ENCODE measurements around the gene TMA7B. TPM values are rescaled to one million over a fixed set of nuclear protein-coding genes. Genes with fewer than 3 reads are reported as not detected.

The TMA7B gene
- polyA plus RNA-seq, 1 of the 3 experiments (the other 2 are of a cell fraction): not detected

- no peaks in the 10 kb centered on the region for H3K27me3 ChIP-seq (ENCODE audit: insufficient read depth)
- peaks cover 0 to 4% of the 10 kb centered on the region in 2 experiments; a peak in 1 of 4 replicates for H3K4me1 ChIP-seq (ENCODE audit: control insufficient read depth in 1 of 2, insufficient read depth in 2 of 2, low read depth in 1 of 2, low read length in 1 of 2)
- ChIA-PET CTCF (no interaction called here), POLR2A (no interaction called here)
- H3F3A ChIP-seq (replicated peaks; ENCODE audit: insufficient read depth): no peaks in the 10 kb centered on the region
- H4K20me1 ChIP-seq (ENCODE audit: insufficient read depth): no peaks in the 10 kb centered on the region
- no peaks in the 10 kb centered on the region for H3K9me2 ChIP-seq
- H3K4me3 ChIP-seq (ENCODE audit: low read depth in 2 of 2, low read length in 1 of 2): no peak overlapping the region
- H3K9ac ChIP-seq: no peak overlapping the region
- H3K79me2 ChIP-seq (ENCODE audit: insufficient read depth): no peaks in the 10 kb centered on the region
- H3K4me2 ChIP-seq: no peak overlapping the region
- H3K27ac ChIP-seq (ENCODE audit: low read depth in 2 of 2, low read length in 1 of 2): no peak overlapping the region
- no peak overlapping the region for H2AFZ ChIP-seq (ENCODE audit: low read depth)
- TF ChIP-seq ELF1 (IDR thresholded peaks at IDR 0.05) (no peak), MXI1 (IDR thresholded peaks at IDR 0.05; ENCODE audit: low read depth, low read length) (no peak)
- DNase-seq: no peak
- H3K36me3 ChIP-seq (replicated peaks in 1 of 2; ENCODE audit: control insufficient read depth in 1 of 2, insufficient read depth in 2 of 2, low read length in 1 of 2): no peaks in the 10 kb centered on the region
- H3K9me3 ChIP-seq: no peaks in the 10 kb centered on the region
- 67% methylated on average over 5 of the region's 5 CpGs for WGBS (ENCODE audit: low lambda C conversion rate)
These were observed 36.5 kb upstream of the TMA7B start for GRCh38 chr22:39923696-39924095.

- POLR2A ChIA-PET: no interaction called here
- DNase-seq: no peak
- H3K79me2 ChIP-seq (ENCODE audit: insufficient read depth): no peaks in the 10 kb centered on the region
These were observed 35.9 kb upstream of the TMA7B start for GRCh38 chr22:39924286-39924685.

More at GRCh38 chr22:39924286-39924685, 35.9 kb upstream of the TMA7B start:
- Histone ChIP-seq H4K20me1 (ENCODE audit: insufficient read depth) (no peaks in the 10 kb centered on the region), H3K27me3 (ENCODE audit: insufficient read depth) (no peaks in the 10 kb centered on the region), H3K9me2 (no peaks in the 10 kb centered on the region), H3K9ac (no peak overlapping the region), H3F3A (replicated peaks; ENCODE audit: insufficient read depth) (no peaks in the 10 kb centered on the region), H3K4me2 (no peak overlapping the region), H3K27ac (ENCODE audit: low read depth in 2 of 2, low read length in 1 of 2) (no peak overlapping the region), H2AFZ (ENCODE audit: low read depth) (no peak overlapping the region), H3K36me3 (replicated peaks in 1 of 2; ENCODE audit: control insufficient read depth in 1 of 2, insufficient read depth in 2 of 2, low read length in 1 of 2) (no peaks in the 10 kb centered on the region), H3K4me1 (ENCODE audit: control insufficient read depth in 1 of 2, insufficient read depth in 2 of 2, low read depth in 1 of 2, low read length in 1 of 2) (peaks cover 0 to 4% of the 10 kb centered on the region in 2 experiments; a peak in 1 of 4 replicates), H3K4me3 (ENCODE audit: low read depth in 2 of 2, low read length in 1 of 2) (no peak overlapping the region), H3K9me3 (no peaks in the 10 kb centered on the region)
- WGBS (ENCODE audit: low lambda C conversion rate): 82% methylated on average over 12 of the region's 18 CpGs
- CTCF ChIA-PET: no interaction called here
- TF ChIP-seq ELF1 (IDR thresholded peaks at IDR 0.05) (no peak), REST (IDR thresholded peaks at IDR 0.05; ENCODE audit: low read depth, low read length) (no peak), SIN3A (IDR thresholded peaks at IDR 0.05; ENCODE audit: borderline replicate concordance, low read depth, low read length) (no peak), TCF12 (IDR thresholded peaks at IDR 0.05) (no peak), FOSL2 (IDR thresholded peaks at IDR 0.05; ENCODE audit: borderline replicate concordance, low read depth) (no peak), NRF1 (IDR thresholded peaks at IDR 0.05; ENCODE audit: low read depth, low read length) (no peak), PBX3 (IDR thresholded peaks at IDR 0.05) (no peak), FOXM1 (IDR thresholded peaks at IDR 0.05; ENCODE audit: low read depth) (no peak)
